HG02943 (cell line): ENCODE data around the gene PDE4D.

Experiments
- ATAC-seq: cut with Tn5 transposase; IDR thresholded peaks from one replicate; pipeline ENCODE4 v1.9.1; 2021; ENCODE audit warnings: mild to moderate bottlenecking, low read depth, moderate library complexity; ENCODE audit not compliant: unreplicated experiment

Gene PDE4D

GRCh38 chr5:59354811-59355210 lies 538.7 kb downstream of the PDE4D start:
- no peak for ATAC-seq

DNA sequence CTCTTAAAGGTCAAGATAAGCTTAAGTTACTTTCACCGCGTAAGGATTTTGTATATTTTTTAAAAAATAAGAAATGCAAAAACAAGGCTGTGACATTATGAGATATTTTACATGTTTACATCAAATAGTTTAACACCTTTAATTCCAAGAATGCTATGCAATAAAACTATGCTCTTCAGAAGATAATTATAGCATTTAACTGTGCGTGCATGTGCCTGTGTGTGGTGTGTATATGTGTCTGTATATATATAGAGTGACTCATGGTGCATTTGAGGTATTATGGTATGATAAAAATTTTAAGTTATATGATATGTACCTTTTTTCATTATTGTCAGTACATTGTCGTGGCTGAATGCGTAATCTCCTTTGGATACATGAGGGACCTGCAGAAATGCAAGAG lies 539.3 kb downstream of the PDE4D start:
- no peak for ATAC-seq

GRCh38 chr5:59351076-59351794 lies 542.3 kb downstream of the PDE4D start:
- no peak for ATAC-seq

GRCh38 chr5:59348189-59348588 lies 545.3 kb downstream of the PDE4D start:
- no peak for ATAC-seq

DNA sequence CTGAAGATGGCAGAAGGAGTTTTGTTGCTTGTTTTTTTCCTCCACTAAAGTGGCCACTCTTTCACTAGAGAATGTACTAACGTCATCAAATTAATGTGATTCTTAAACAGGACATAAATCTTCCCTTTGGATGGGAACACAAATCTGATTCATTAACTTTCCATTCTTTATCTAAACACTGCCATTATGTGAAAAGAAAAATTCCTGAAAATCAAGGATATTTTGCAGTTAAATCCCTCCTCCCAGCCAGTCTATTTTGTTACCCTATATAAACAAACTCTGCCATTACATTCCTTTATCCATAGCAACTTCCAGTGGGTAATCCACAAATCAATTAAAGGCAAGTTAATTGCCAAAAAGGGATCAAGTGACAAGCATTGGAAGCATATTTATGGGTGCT lies 546.5 kb downstream of the PDE4D start:
- no peak for ATAC-seq

DNA sequence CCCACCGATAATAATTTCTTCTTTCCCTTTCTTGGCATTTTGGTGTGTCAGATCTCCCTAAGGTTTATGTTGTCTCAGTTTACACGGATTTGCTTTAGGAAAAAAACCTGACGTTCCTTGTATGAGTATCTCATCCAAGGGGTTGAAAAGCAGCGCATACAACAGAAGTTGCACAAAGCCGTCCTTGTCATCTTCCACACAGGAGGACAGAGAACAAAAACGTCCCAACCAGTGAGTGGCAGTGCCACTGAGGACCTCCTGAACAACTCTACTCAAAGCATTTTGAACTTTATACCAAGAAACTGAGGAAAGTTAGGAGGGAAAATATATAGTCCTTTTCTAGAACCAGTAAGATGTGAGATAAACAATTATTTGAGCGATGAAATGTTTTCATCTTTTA lies 547.0 kb downstream of the PDE4D start:
- no peak for ATAC-seq

- ATAC-seq, result no peak
Measured at GRCh38 chr5:59342181-59342580, 551.3 kb downstream of the PDE4D start.

DNA sequence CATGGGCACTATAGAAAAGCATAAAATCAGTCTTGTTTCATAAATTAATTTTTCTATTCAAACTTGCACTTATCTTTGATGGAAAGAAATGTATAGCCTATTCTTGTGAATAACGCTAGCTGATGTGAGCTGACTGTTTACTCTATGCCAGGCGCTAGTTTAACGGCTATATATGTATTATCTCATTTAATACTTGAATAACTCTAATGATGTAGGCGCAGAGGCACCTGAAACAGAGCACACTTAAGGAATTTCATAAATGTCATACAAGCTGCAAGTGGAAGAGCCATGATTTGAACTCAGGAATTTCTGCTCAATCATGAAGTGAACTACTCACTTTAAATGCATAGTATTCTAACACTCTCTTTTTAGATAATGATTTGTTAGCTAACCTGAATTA lies 551.8 kb downstream of the PDE4D start:
- no peak for ATAC-seq

DNA sequence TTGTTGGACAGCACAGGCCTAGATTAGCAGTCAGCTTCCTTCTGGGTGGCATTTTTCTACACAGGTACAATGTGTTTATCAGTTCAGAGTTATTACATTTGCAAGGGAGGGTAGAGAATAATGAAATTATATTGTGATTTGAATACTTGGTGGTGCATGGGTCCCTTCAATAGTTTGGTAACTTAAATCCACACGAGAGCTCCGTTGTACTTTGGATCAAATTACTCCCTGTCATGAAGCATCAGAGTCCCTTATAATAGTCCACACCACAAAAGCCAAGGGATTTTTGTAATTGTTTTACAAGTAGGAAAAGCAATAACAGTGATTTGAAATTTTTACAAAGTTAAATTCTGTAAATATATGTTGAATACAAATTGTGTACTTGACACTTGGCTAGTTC lies 552.4 kb downstream of the PDE4D start:
- ATAC-seq, result no peak

DNA sequence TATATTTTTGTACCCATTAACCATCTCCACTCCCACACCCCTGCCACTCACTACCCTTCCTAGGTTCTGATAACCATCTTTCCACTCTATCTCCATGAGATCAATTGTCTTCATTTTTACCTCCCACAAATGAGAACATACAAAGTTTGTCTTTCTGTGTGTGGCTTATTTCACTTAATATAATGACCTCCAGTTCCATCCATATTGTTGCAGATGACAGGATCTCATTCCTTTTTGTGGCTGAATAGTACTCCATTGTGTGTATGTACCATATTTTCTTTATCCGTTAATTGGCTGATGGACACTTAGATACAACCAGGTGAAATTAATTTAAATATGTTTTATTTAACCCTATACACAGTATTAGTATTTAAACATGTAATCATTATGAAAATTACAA lies 552.9 kb downstream of the PDE4D start:
- no peak for ATAC-seq

DNA sequence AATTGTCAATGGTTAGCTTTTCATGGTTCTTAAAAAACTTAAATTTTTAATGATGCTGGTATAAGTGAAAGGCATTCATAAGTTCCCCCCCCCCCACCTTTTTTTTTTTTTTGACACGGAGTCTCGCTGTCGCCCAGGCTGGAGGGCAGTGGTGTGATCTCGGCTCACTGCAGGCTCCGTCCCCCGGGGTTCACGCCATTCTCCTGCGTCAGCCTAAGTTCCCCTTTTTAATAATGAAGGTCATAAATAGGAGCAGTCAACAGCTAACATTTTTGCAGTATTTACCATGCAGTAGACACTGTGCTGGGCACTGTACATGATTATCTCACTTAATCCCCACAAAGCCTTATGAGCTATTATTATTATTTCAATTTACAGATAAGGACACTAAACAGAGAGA lies 556.3 kb downstream of the PDE4D start:
- ATAC-seq, result no peak

DNA sequence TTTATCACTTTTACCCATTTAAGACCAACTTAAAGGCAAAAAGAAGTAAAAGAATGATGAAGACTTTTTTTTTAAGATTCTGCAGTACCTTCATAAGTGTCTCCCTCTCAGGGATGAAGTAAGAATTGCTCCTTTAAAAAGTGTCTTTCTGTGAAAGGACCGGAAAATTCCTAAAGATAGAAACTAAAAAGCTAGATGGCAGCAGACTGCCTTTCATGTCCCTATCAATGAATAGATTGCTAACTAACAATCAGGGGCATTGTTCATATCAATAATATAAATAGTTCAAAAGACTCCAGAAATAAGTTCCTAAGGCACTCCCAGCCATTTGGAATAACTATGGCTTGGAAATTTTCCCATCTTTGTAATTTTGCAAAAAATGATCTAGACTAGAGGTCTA lies 558.0 kb downstream of the PDE4D start:
- ATAC-seq, result no peak

GRCh38 chr5:59333416-59333815 lies 560.1 kb downstream of the PDE4D start:
- ATAC-seq, result no peak

- ATAC-seq, result no peak
Measured at GRCh38 chr5:59332236-59332973, 561.1 kb downstream of the PDE4D start.

DNA sequence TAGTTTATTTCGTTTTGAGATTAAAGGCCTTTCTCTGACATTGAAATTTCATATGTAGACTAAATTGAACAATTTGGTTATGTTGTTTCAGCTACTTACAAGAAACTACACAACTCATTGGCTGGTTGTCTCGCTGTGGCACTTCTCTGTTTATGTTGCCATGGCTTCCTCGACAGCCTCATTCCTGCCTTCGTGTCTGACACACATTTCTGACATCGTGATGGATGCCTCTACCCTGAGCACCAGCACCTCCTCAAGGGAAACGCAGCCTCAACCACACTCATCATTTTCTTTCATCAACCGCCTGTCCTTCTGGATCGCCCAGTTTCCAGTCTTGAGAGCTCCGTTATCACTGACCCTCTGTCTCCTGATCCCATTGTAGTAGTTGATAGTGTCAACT lies 562.8 kb downstream of the PDE4D start:
- ATAC-seq, result no peak

GRCh38 chr5:59328709-59329296 lies 564.7 kb downstream of the PDE4D start:
- no peak for ATAC-seq

DNA sequence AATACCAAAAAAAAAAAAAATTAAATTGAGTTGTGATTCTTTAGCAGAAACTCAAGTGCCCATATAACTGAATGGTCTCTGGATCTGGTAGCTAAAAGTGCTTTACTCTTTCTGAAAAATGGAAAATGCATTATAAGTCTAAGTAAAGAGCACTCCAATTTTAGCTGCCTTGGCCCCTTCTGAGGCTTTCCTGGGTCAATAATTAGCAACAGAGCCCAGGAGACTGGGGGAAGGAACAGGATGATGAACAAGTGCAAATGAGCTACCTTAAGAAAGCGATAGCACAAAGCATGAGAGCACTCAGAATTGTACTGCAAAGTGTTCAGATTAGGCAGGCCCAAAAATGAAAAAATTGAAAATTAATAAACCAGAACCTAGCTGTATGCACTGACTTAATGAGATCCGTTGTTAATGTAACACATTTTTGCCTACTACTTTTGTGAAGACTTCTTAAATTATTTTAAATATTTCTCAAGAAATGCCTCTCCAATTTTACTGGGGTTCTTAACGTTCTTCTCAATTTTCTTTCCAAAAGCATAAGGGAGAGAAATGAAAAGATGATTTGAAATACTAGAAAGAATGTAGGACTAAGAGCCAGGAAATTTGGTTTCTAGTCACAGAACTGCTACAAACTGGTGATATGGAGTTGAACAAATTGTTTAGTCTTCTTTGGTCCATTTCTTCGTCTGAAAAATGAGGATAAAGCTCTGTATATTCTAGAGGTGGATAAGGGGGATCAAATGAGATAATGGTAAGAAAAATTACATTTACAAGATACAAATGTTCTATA lies 566.1 kb downstream of the PDE4D start:
- ATAC-seq, result no peak

GRCh38 chr5:59326596-59326995 lies 566.9 kb downstream of the PDE4D start:
- ATAC-seq, result no peak

DNA sequence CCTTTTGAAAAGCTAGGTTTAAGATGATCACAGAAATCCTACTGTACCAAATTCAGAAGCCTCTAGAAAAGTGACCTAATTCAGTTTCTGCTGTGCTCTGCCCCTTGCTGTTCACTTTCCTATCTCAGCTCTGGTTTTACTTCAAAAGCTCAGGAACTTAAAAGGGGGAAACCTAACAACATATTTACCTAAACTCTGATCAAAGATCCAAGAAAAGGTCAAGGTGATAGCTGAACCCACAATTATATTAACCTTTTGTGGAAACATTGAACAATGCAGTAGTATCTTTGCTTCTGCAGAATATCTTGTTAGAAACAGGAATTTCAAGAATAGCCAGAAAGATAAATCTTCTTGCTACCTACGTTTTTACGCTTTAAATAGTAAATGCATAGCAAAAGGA lies 568.5 kb downstream of the PDE4D start:
- no peak for ATAC-seq

- no peak for ATAC-seq
Measured at GRCh38 chr5:59322894-59323293, 570.6 kb downstream of the PDE4D start.

GRCh38 chr5:59322058-59322457 lies 571.5 kb downstream of the PDE4D start:
- no peak for ATAC-seq
